GM04504 (cell line): ENCODE results near the gene RBM18.

ENCODE experiments used
- DNase-seq: peaks from one replicate; pipeline ENCODE4 v3.0.0-alpha.2; 2012; ENCODE audit warnings: low read depth

Gene RBM18

DNA sequence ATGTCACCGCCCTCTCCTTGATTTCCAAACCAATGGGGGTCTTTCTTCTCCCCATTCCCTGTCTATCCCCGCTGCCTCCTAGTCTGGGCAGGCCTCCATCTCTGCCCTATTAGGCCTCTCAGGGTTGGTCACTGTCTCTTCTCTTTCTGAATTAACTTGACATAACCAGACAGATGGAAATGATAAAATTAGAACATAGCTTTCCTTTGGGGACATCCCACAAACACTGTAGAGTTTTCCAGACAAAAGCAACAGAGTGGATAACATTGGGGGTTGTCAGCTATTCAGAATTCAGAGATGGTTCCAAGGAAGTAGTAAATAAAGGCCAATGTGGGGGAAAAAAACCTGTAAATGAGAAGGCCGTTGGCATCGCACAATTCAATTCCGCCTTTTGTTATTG is 60.6 kb downstream of the RBM18 start:
- DNase-seq = no peak

DNA sequence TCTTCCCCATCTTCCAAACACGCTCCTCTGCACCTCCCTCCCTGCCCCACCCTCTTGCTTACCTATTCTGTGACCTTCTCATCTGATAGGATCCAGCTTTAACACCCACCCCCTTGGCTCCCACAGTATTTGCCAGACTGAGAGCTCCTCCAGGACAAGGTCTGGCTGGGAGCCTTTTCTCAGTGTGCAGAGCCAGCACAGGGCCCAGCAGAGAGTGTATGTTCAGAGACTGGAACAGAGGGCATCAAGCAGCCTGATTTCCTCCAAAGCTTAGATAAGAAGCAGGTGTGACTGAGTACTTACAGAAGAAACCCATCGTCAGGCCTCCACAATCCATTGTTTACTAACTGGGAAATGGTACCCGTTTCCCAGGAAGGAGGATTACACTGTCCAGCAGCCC is 62.5 kb downstream of the RBM18 start:
- no peak for DNase-seq

DNA sequence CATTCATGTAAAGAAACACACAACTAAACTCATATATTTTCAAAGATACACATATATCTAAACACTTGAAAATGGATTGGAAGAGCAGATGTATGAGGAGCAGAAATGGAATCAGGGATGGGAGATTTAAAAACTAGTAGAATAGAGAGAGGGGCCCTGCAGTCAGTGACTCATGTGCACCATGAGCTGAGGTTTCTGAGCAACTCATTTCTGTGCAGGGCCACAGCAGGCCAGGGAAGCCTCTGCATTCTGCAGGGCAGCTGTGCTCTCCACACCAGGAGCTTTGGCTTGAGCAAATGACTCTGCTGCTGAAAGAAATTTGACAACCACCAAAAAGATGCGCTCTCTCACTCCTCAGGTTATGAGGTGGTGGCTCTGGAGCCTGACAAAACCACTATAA is 63.0 kb downstream of the RBM18 start:
- DNase-seq = no peak

DNA sequence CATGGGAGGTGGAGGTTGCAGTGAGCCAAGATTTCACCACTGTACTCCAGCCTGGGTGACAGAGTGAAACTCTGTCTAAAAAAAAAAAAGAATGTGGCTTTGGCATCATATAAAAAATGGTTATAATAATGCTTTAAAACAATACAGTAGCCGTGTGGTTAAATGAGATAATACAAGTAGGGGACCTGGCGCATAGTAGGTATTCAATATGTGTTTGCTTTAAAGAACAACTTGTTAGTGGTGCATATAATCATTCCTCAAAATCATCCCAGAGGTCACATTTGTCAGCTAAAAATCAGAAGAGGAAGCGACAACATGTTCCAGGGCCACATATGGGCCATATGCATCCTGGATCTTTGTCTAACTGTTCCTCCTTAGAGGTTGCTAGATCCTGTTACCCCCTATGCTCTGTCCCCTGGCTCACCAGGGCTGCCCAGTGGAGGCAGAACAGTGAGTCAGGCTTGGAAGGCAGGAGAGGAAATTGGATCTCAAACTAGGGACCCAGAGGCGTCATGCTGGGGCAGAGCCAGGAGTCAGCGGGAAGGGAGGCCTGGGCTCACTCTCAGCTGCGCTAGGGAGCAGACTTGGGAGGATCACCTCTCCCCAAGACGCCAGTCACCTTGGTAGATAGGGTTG is 63.6 kb downstream of the RBM18 start:
- DNase-seq = no peak

DNA sequence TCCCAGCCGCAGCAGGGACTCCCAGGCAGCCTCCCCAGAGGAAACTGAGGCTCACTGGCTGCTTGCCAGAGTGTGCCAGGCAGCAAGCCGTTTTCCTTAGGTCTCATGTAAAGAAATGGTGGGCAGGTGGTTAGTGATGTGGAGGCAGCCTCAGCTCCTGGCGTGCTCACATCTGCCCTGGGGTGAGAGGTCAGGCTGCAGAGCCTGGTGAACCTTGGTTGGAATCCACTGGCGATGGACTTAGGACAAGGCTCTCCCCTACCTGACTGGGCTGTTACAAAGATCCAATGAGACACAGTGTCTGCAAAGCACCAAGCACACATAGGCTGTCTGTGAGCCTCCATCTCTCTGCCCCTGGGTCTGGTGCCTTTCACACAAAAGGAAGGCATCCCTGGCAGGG is 66.8 kb downstream of the RBM18 start:
- no peak for DNase-seq

DNA sequence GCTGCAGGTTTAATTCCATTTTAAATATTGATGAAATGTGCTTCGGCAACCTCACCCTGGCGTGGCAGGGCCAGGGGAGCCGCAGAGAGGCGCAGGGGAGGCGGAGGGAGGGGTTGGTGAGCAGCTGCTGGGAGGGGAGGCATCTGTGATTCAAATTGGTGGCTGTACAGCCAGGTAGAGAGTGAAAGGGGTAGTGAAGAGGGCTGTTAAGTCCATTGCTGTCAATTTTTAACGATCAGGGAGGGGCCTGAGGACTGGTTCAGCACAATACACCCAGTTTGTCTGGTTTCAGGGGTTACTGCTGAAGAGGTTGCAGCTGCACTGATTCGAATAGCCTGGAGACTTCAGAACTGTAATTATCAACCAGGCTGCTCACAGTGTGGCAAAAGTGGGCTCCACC is 67.2 kb downstream of the RBM18 start:
- no peak for DNase-seq

DNA sequence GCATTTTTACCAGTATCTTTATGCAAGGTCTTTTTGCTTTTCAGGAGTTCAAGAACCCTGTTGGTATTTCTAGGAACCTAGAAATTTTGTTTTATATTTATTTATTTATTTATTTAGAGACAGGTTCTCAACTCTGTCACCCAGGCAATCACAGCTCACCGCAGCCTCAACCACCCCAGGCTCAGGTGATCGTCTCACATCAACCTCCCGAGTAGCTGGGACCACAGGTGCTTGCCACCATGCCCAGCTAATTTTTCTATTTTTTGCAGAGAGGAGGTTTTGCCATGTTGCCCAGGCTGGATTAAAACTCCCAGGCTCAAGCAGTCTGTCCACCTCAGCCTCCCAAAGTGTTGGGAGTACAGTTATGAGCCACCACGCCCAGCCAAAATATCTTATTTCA is 68.8 kb downstream of the RBM18 start:
- no peak for DNase-seq

DNA sequence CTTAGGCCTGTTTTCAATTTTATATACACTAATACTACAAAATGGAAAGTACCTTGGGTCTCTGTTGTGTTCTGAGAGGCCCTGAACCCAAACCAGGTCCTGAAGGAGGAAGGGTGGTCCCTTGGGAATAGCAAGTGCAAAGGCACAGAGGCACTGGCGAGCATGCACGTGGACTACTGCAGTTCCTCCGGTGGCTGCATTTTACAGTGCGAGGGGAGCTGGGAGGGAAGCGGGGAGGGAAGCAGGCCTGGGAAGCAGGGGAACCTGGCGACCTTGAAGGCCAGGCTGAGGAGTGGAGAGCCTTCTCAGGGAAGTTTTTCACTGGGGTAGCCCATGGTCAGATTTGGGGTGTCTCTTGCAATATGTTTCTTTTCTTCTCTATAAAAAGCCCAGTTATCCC is 71.0 kb downstream of the RBM18 start:
- no peak for DNase-seq

DNA sequence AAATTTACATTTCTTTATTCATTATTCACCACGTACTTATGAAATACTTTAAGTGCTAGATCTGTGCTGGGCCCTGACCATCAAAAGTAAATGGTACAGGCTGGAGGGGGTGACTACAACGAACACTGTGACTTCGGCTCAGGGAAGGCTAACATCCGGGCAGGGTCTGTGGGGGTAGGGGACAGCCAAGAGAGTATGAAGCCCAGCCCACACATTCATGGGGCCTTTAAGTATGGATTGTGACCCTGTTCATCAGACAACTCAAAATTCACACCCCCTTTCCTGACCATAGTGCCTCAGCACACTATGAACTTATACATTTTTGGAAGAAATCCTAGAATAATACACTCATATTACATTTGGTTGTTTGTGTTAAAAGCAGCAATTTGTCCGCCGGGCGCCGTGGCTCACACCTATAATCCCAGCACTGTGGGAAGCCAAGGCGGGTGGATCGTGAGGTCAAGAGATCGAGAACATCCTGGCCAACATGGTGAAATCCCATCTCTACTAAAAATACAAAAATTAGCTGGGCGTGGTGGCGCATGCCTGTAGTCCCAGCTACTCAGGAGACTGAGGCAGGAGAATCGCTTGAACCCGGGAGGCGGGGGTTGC is 71.6 kb downstream of the RBM18 start:
- DNase-seq = no peak

DNA sequence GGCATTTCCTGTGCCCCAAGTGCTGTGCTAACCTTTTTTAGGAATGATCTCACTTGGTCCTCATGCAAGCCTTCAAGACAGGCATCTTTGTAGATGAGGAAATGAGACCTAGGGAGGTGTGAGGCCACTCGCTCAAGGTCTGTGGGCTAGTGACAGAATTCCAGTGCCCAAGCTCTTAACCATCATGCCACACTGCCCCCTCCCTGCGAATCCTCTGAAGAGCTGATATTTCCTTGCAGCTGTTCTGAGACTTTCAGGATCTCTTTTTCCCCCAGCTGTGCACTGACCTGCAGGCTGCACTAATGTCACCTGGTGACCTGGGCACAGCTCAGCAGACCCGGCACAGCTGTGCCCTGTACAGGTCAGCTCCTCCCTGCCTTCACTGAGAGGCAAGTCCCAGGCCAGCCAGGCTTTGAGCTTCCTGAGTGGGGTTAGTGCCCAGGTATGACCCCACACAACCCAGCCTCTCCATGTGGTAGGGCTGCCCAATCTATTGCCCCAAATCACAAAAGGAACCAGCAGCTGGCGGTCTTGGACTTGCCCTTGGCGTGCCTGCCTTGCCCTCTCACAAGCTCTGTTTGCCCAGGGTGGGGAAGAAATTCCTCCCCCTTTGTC is 72.3 kb downstream of the RBM18 start:
- no peak for DNase-seq

DNA sequence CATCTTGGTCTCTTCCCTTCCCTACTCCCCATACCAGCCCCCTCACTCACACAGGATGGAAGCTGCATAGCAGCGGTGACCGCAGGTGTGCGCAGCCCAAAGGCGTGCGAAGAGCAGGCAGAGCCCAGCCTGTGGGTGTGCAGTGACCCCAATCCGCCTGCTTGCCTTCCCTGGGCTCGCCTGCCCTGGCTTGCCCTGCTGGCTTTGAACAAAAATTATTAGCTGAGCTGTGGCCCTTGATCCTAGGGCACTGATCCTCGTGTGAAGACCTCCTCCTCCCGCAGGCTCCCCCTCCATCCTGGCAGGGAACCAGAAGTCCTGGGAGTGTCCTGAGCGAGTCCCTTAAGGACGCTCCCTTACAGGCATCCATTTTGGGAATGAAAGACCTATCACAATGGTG is 73.1 kb downstream of the RBM18 start:
- DNase-seq = no peak

DNA sequence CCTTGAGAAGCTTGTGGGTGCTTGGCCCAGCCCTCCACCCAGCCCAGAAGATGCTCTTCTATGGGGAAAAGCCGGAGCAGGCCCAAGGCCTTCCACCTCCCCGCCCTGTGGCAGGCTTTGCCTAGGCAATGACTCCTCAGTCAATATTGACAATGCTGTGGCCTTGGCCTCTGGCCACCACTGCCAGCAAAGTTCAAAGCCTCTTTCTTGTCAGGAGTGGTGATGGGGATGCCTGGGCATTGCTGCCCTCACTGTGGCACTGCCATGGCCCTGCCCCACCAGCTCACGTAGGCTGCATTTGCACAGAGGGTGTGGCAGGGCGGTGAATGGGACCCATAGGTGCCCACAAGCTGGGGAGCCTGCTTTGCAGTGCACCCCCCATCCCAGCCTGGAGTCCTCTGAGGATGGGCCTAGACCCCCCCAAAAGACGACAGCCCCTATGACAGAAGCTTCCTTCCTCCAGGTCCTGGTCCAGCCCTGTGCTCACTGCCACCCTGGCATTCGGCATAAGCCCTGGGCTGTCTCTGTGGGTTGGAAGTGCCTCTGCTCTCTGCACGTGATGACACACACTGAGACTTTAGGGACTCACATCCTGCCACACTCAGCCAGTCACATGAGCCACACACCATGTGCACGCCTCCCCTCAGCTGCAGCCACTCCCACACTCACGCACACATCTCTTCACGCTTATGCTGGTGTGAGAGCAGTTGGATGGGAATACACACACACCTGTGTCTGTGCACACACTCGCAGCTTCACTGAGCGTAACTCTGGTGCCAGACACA is 73.9 kb downstream of the RBM18 start:
- DNase-seq = peak; percentile 40

DNA sequence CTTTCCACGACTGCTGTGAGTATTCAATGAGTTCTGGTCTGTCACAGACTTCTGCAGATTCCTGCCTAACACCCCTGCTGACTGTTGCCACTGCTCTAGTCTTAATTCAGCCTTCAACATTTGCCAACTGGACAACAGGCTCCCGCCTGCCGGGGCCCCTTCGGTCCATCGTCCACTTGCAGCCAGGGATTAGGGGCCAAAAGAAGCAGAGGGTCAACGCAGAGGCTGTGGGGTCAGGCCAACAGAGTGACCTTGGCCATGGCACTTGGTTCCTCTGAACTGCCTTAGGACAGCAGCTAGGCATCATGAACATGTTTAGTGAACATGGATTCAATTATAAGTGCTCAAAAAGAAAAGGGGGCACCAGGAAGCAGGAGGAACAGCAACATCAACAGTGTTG is 76.3 kb downstream of the RBM18 start:
- no peak for DNase-seq
